Tibial nerve (tissue), 4 donors: Measurements from ENCODE around the gene SDR39U1.

Experiments used
- CTCF ChIP-seq, 5 experiments: fragments of 200-600 bp in 3 of 5; fragments of 450-650 bp in 2 of 5; sonication (generic) in 3 of 5; IDR thresholded peaks; one replicate each; pipeline ENCODE4 v1.5.1; 2016 to 2019; ENCODE audit warnings: antibody characterized with exemption in 5 of 5, mild to moderate bottlenecking in 3 of 5, moderate library complexity in 2 of 5
- EP300 ChIP-seq, 2 donors: sonication (generic); formaldehyde crosslinking; IDR thresholded peaks; one replicate each; pipeline ENCODE4 v1.6.1; 2017; ENCODE audit warnings: antibody characterized with exemption in 2 of 2, mild to moderate bottlenecking in 1 of 2
- POLR2A ChIP-seq, 2 donors: fragments of 450-650 bp; IDR thresholded peaks; one replicate each; pipeline ENCODE4 v1.6.1; 2017; ENCODE audit warnings: antibody characterized with exemption in 2 of 2, mild to moderate bottlenecking in 2 of 2, moderate library complexity in 2 of 2

GRCh38 chr14:24435192-24435810, 7.3 kb downstream of the SDR39U1 start:
- TF ChIP-seq POLR2A (IDR thresholded peaks at IDR 0.05) (no peak), CTCF (IDR thresholded peaks at IDR 0.05) (no peak), EP300 (IDR thresholded peaks at IDR 0.05) (no peak)
